HepG2 (cell line): Measurements from ENCODE around the gene DPH2. TPM values are rescaled to one million over a fixed set of nuclear protein-coding genes. Genes with fewer than 3 reads are reported as not detected.
A peak's percentile ranks its signal among the peaks of the same experiment; 100 is the strongest.

ENCODE experiments used
- ATAC-seq: fragments of 200-7000 bp; cut with Tn5 transposase; 3 replicates; pipeline ENCODE4 v1.9.1; 2020; ENCODE audit warnings: mild to moderate bottlenecking, moderate library complexity
- BruUV-seq: library from RNA; stranded (reverse); fragments of 400-500 nt; replicated peaks from 2 replicates; lab custom pipeline; 2021; lab: Mats Ljungman, UMichigan
- CTCF ChIA-PET: fragments of 300-600 bp; formaldehyde crosslinking; extraction: SDS; loops from one replicate; lab custom pipeline; 2021; ENCODE audit warnings: low total read pairs, inconsistent platforms, low intra/inter-chr PET ratio; lab: Yijun Ruan, JAX
- POLR2A ChIA-PET: fragments of 350-600 bp; sonication (Branson Sonifier 250); formaldehyde crosslinking; loops from one replicate; lab custom pipeline; 2020; ENCODE audit warnings: antibody characterized with exemption, inconsistent platforms; lab: Yijun Ruan, JAX
- DNase-seq: peaks from one replicate; pipeline ENCODE4 v3.0.0-alpha.2; 2015; ENCODE audit warnings: low spot score
- FAIRE-seq: peaks from 3 replicates; lab custom pipeline; 2011; peaks lifted over from hg19 to GRCh38; lab: Jason Lieb, UNC
- H2AFZ ChIP-seq: one replicate; pipeline ENCODE4 v1.6.1; 2011; ENCODE audit warnings: low read length, inconsistent platforms
- H3K27ac ChIP-seq: fragments of 300-600 bp; 3 replicates; pipeline ENCODE4 v1.8.0; 2011; ENCODE audit warnings: mixed run types, mild to moderate bottlenecking, mixed read lengths, low read length, inconsistent platforms; ENCODE audit not compliant: insufficient read depth; ENCODE audit errors: extremely low read length
- H3K27me3 ChIP-seq, 2 experiments: fragments of 200-600 bp in 1 of 2; 2 replicates in 1 of 2; 3 replicates in 1 of 2; pipeline versions ENCODE4 v1.6.0 to v1.8.0; 2011; ENCODE audit warnings: low read length in 2 of 2, mild to moderate bottlenecking in 2 of 2, moderate library complexity in 2 of 2, inconsistent platforms in 1 of 2; ENCODE audit not compliant: insufficient read depth in 2 of 2, control insufficient read depth in 1 of 2
- H3K36me3 ChIP-seq, 2 experiments: fragments of 200-600 bp in 1 of 2; replicated peaks in 1 of 2; 2 replicates in 1 of 2; 3 replicates in 1 of 2; pipeline versions ENCODE4 v1.5.1 to v1.8.0; 2011; ENCODE audit warnings: low read length in 2 of 2, inconsistent platforms in 1 of 2; ENCODE audit not compliant: insufficient read depth in 2 of 2, control insufficient read depth in 1 of 2
- H3K4me1 ChIP-seq: 2 replicates; pipeline ENCODE4 v1.5.1; 2012; ENCODE audit warnings: low read length, inconsistent platforms; ENCODE audit not compliant: insufficient read depth
- H3K4me2 ChIP-seq: 2 replicates; pipeline ENCODE4 v1.6.0; 2011; ENCODE audit warnings: low read depth, low read length, inconsistent platforms
- H3K4me3 ChIP-seq, 3 experiments: fragments of 200-600 bp in 1 of 3; sonication (generic), shearing (Covaris generic) in 1 of 3; replicated peaks in 1 of 3; 2 replicates each; pipeline ENCODE4 v1.5.1; 2011 to 2016; ENCODE audit warnings: low read length in 3 of 3, inconsistent platforms in 2 of 3, low read depth in 2 of 3, mild to moderate bottlenecking in 2 of 3, control low read depth in 1 of 3, mixed read lengths in 1 of 3; ENCODE audit not compliant: insufficient read depth in 1 of 3
- H3K79me2 ChIP-seq: one replicate; pipeline ENCODE4 v1.6.1; 2011; ENCODE audit warnings: low read length, inconsistent platforms; ENCODE audit not compliant: insufficient read depth
- H3K9ac ChIP-seq: 2 replicates; pipeline ENCODE4 v1.6.0; 2011; ENCODE audit warnings: mild to moderate bottlenecking, low read depth, low read length, inconsistent platforms; ENCODE audit not compliant: insufficient read depth
- H3K9me3 ChIP-seq: 2 replicates; pipeline ENCODE4 v1.5.1; 2012; ENCODE audit warnings: mild to moderate bottlenecking, low read length
- H4K20me1 ChIP-seq: 2 replicates; pipeline ENCODE4 v1.6.0; 2011; ENCODE audit warnings: inconsistent platforms, mild to moderate bottlenecking, low read length, moderate library complexity; ENCODE audit not compliant: insufficient read depth
- AGO2 ChIP-seq: fragments of 200-400 bp; formaldehyde crosslinking; optimal IDR thresholded peaks from 2 replicates; pipeline ENCODE3; 2017; ENCODE audit warnings: mild to moderate bottlenecking, low read depth, low read length, moderate library complexity
- HNRNPLL ChIP-seq: fragments of 200-400 bp; formaldehyde crosslinking; IDR thresholded peaks from 2 replicates; pipeline ENCODE4 v1.6.1; 2017; ENCODE audit warnings: mild to moderate bottlenecking, low read depth, low read length; ENCODE audit not compliant: poor library complexity, severe bottlenecking
- POLR2A ChIP-seq, 2 experiments: IDR thresholded peaks; 2 replicates each; pipeline ENCODE4 v1.6.1; 2011; ENCODE audit warnings: low read depth in 2 of 2, low read length in 2 of 2, mild to moderate bottlenecking in 1 of 2, moderate library complexity in 1 of 2; ENCODE audit not compliant: insufficient read depth in 1 of 2
- SALL2 ChIP-seq: sonication (generic); formaldehyde crosslinking; IDR thresholded peaks from 2 replicates; pipeline ENCODE4 v1.8.1; 2023; ENCODE audit warnings: mild to moderate bottlenecking, missing genetic modification reagents, inconsistent platforms
- ZNF142 ChIP-seq: sonication (generic); formaldehyde crosslinking; IDR thresholded peaks from 2 replicates; pipeline ENCODE4 v1.4.0; 2020; ENCODE audit warnings: missing genetic modification reagents
- ZNF33B ChIP-seq: sonication (generic); formaldehyde crosslinking; IDR thresholded peaks from 2 replicates; pipeline ENCODE4 v1.5.1; 2020; ENCODE audit warnings: mild to moderate bottlenecking, missing genetic modification reagents
- ZNF441 ChIP-seq: sonication (generic); formaldehyde crosslinking; IDR thresholded peaks from 2 replicates; pipeline ENCODE4 v1.7.0; 2021; ENCODE audit warnings: missing genetic modification reagents, borderline replicate concordance
- ZNF678 ChIP-seq: sonication (generic); formaldehyde crosslinking; IDR thresholded peaks from 2 replicates; pipeline ENCODE4 v1.4.0; 2020; ENCODE audit warnings: mild to moderate bottlenecking, missing genetic modification reagents
- WGBS: methylation state at CpG from one replicate; pipeline ENCODE4 v1.1.6; 2017; ENCODE audit warnings: low lambda C conversion rate; 5-methylcytosine and 5-hydroxymethylcytosine counted together
- in situ Hi-C: cut with HindIII; loops from 2 replicates; pipeline ENCODE4 v1.10.0; 2017; ENCODE audit warnings: low pct_unique_long_range_greater_than_20kb; ENCODE audit not compliant: extremely low pct_ligation_motif_present
- intact Hi-C: fragments of 100-400 bp; cut with micrococcal nuclease; formaldehyde crosslinking; loops from one replicate; pipeline ENCODE4 v1.10.0; 2022; ENCODE audit not compliant: unreplicated experiment
- polyA plus RNA-seq, 8 experiments: library from polyadenylated mRNA; depleted of rRNA in 3 of 8; stranded (reverse) in 7 of 8; unstranded in 1 of 8; fragments of >200 nt; fragmentation: Illumina TruSeq in 4 of 8; extraction: Trizol in 4 of 8; gene quantifications; 2 replicates each; pipeline versions ENCODE4 v1.2.1 to v1.2.3, GENCODE V29; 2011 to 2016; ENCODE audit warnings: low read depth in 4 of 8, missing spikeins in 1 of 8, mixed read lengths in 1 of 8; ENCODE audit not compliant: insufficient read depth in 1 of 8
- total RNA-seq, 5 experiments: library from RNA; depleted of rRNA; stranded (reverse); fragments of >200 nt; fragmentation: Illumina TruSeq; extraction: Trizol; gene quantifications; 2 replicates each; pipeline ENCODE4 v1.2.3, GENCODE V29; 2016; ENCODE audit warnings: low read depth in 1 of 5

DPH2 gene
- total and polyA plus RNA-seq, 2 of the 13 experiments (the other 11 are each of a cell fraction or from before 2014, with no cell fraction given) = 32.2 to 38.3 TPM

GRCh38 chr1:43947874-43948437 is 21.9 kb upstream of the DPH2 start (continued):
- TF ChIP-seq ZNF678 (no peak), SALL2 (0 out of 2 replicates have a peak, but pooled peaks have one; percentile 37), POLR2A (IDR thresholded peaks at IDR 0.05; ENCODE audit: insufficient read depth in 1 of 2, low read depth in 2 of 2, low read length in 2 of 2) (0 out of 4 replicates have a peak, but pooled peaks of 1 of the 2 experiments have one; percentile 11), ZNF142 (0 out of 2 replicates have a peak, but pooled peaks have one; percentile 38)

- ChIA-PET CTCF (no interaction called here), POLR2A (interaction anchor here (1.3 to 5.0 kb wide), 2 partner anchors 14 to 20 kb away, joined by 3 to 38 read pairs; partner anchors contain the start of gene DPH2)
- Histone ChIP-seq H3K4me2 (no peak overlapping the region), H3K36me3 (no peaks in the 10 kb centered on the region; a peak in 1 of 5 replicates), H3K27ac (no peak overlapping the region), H3K79me2 (peaks cover 11% of the 10 kb centered on the region), H3K27me3 (no peaks in the 10 kb centered on the region; a peak in 1 of 5 replicates), H4K20me1 (no peaks in the 10 kb centered on the region), H3K9ac (no peak overlapping the region), H2AFZ (no peak overlapping the region), H3K4me3 (no peak overlapping the region), H3K4me1 (peaks cover 25% of the 10 kb centered on the region), H3K9me3 (no peaks in the 10 kb centered on the region)
- no peak for FAIRE-seq
- DNase-seq = no peak
- intact Hi-C loops = loop anchor here (5.0 kb wide), 1 partner anchor 242 kb away; the partner anchor contains the start of gene ST3GAL3
- WGBS = 100% methylated on average over 1 of the region's 13 CpGs
- TF ChIP-seq ZNF33B = no peak
- TF ChIP-seq AGO2 = peak; percentile 26
- TF ChIP-seq ZNF441 (CRISPR knock-in tag) = no peak
- no peak for TF ChIP-seq HNRNPLL
- BruUV-seq = no TSS peak
- in situ Hi-C loops = no loop called here
- no peak for ATAC-seq
Measured at GRCh38 chr1:43949678-43950077, 20.1 kb upstream of the DPH2 start.
